Stimulated activated CD8-positive, alpha-beta memory T cell treated with anti-CD3 and anti-CD28 coated beads, Interleukin-15, amount 100 ng/mL, for 1 hour (primary cell): ENCODE measurements around the gene MPV17L2.
A peak's percentile ranks its signal among the peaks of the same experiment; 100 is the strongest.

ENCODE experiments used
- DNase-seq: peaks from one replicate; pipeline ENCODE4 v3.0.0-alpha.2; 2020; ENCODE audit warnings: low read depth

Gene MPV17L2

DNA sequence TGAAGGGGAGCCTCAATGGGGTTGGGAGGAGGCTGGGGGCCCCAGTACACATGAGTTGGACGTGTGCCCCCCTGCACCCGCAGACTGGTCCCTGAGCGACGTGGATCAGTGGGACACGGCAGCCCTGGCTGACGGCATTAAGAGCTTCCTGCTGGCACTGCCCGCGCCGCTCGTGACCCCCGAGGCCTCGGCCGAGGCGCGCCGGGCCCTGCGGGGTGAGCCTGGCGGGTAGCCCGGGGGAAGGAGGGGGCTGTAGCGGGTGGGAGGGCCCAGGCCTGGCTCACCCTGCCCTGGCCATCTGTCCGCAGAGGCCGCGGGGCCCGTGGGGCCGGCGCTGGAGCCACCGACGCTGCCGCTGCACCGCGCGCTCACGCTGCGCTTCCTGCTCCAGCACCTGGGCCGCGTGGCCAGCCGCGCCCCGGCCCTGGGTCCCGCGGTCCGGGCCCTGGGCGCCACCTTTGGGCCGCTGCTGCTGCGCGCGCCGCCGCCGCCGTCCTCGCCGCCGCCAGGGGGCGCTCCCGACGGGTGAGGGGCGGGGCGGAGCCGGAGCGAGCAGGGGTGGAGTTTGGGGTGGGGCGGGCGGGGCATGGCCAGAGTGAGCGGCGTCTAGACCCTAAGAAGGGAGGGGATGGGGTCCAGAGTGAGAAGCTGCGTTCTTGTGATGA lies 31.9 kb upstream of the MPV17L2 start:
- peak; percentile 54 for DNase-seq

DNA sequence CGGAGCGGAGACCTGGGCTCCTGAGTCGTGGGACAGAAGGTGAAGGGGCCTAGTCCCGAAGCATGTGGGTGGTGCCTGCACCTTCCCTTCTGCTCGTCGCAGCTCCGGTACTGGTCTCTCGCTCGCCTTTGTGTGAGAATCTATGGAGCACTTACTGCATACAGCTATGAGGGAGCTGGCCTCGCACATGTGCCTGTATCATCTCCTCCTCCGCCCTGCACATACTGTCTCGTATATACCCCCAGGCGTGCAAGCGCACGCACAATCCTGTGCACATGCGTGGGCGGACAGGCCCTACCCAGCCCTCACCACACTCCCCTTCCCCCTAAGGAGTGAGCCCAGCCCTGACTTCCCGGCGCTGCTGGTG lies 31.4 kb upstream of the MPV17L2 start:
- no peak for DNase-seq

DNA sequence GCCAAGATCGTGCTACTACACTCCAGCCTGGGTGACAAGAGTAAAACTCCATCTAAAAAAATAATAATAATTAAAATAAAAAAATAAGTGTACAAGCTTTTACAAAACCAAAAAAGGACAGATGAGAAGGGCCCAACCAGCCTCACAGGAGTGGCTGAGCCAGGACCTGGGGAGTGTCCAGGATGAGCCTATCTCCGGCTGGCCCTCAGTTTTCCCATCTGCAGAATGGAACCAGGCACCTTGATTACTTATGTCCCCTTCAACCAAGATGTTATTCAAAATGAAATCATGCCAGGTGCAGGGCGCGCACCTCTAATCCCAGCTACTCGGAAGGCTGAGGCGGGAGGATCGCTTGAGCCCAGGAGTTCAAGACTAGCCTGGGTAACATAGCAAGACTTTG lies 28.9 kb upstream of the MPV17L2 start:
- DNase-seq: no peak

DNA sequence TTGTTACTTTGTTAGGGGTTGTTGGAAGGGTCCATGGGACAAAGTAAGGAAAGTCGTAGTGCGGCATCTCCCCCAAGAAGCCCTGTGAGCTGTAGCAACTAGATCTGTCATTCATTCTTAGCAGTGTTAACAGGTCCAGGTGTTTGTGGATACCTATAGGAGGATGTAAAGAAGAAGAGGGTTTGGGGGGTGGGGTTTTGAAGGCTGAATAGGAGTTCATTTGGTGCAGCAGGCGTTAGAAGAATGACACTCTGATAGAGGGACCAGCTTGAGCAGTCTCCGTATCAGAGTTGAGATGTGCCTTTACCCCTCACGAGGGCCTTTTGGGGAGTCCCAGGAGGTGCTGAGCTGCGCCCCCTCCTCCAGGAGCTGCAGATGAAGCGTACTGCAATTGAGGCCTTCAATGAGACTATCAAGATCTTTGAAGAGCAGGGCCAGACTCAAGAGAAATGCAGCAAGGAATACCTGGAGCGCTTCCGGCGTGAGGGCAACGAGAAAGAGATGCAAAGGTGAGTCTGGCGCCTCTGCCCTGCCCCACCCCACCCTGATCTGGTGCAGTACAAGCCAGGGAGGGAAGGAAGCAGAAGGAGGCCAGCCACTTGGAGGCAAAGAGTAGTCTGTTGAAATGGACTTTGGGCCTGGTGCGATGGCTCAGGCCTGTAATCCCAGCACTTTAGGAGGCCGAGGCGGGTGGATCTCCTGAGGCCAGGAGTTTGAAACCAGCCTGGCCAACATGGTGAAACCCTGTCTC lies 27.0 kb upstream of the MPV17L2 start:
- DNase-seq: no peak

DNA sequence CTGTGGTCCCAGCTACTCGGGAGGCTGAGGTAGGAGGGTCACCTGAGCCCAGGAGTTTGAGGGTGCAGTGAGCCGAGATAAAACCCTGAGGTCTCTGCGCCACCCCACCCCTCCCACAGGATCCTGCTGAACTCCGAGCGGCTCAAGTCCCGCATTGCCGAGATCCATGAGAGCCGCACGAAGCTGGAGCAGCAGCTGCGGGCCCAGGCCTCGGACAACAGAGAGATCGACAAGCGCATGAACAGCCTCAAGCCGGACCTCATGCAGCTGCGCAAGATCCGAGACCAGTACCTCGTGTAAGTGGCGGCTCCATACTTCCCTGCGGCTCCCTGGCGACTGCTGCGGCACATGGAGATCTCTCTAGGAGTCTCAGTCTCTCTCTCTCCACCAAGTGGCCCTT lies 26.0 kb upstream of the MPV17L2 start:
- DNase-seq: no peak

DNA sequence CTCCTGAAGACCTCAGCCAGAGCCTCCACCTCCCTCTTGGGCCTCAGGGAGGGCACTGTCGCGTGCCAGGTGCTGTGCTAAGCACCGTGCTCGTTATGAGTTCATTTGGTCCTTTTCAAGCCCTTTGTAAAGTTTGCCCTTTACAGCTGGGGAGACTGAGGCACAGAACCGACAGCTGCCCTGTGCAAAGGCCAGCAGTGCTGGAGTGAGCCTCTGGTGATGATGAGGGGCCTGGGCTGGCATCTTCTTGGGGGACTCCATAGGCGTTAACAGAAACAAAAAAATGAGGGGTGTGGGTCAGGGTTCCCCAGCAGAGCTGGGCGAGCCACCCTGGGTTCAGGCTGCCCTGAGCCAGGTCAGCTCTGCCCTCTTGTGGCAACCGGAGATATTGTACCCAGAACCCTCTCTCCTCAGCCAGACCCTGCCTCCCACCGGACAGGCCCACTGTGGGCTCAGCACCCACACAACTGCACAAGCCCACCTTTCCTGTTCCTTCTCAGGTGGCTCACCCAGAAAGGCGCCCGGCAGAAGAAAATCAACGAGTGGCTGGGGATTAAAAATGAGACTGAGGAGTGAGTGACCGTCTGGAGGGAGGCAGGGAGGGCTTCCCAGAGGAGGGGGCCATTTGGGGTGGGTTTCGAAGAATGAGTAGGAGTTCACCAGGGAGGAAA lies 24.9 kb upstream of the MPV17L2 start:
- peak; percentile 24 for DNase-seq

DNA sequence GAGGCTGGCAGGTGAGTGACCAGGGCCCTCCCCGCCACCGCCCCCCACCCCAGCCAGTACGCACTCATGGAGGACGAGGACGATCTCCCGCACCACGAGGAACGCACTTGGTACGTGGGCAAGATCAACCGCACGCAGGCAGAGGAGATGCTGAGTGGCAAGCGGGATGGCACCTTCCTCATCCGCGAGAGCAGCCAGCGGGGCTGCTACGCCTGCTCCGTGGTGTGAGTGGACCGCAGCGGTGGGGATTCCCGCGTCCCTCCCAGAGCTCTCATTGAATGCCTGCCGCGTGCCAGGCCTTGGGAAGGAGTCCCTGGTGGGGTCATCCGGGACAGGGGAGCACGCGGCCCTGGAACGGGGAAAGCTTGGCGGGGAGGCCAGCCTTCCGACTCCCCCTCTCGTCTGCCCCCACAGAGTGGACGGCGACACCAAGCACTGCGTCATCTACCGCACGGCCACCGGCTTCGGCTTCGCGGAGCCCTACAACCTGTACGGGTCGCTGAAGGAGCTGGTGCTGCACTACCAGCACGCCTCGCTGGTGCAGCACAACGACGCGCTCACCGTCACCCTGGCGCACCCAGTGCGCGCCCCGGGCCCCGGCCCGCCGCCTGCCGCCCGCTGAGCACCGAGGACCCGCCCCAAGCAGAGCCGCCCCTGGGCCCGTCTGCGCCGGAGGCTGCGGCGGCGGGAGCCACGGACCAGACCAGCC lies 24.2 kb upstream of the MPV17L2 start:
- DNase-seq: no peak

DNA sequence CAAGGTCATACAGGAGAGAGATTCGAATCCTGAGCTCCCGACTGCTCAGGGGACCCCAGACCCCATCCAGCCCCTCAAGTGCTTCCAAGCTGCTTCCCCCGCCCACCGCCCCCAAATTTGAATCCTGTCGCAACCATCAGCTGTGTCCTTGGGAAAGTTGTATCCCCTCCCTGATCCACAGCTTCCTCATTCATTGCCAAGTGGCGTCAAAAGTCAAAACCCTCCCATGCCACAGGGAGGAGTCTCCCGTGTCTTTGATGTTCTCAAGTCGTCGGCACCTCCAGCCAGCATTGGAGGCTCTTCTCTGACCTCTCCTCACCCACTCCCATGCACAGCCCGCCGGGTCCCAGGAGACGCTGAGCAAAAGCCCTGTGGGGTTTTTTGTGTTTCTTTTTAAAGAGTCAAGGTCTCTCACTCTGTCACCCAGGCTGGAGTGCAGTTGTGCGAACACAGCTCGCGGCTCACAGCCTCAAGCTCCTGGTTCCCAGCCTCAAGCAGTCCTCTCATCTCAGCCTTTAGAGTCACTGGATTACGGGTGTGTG lies 22.2 kb upstream of the MPV17L2 start:
- no peak for DNase-seq

DNA sequence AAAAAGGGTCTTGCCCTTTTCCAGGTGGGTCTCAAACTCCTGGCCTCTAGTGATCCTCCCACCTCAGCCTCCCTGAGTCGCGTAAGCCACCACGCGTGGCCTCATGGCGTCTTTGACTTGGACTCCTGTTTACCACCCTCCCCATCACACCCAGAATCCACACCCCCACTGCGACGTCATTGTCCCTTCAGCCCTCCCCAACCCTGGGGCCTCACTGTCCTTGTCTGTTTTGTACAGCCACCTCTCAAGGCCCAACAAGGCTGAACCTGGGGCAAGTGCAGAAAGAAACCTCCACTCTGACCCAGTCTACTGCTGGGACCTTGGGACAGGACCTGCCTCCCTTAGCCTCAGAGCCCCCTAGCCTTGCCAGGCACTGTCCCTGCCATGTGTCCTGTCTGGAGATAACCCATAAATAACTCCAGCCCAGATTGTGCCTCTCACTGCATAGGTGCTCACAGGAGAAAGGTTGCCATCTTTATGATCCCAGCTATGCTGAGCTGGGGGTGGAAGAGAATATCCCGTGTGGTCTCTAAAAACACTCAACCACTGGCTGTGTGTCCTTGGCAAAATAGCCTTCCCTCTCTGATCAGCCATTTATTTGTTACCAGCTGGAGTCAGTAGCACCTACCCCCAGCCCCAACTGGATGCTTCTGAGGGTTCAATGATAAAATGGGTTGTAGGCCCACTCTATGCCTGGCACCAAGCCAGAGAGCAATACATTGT lies 21.3 kb upstream of the MPV17L2 start:
- no peak for DNase-seq

DNA sequence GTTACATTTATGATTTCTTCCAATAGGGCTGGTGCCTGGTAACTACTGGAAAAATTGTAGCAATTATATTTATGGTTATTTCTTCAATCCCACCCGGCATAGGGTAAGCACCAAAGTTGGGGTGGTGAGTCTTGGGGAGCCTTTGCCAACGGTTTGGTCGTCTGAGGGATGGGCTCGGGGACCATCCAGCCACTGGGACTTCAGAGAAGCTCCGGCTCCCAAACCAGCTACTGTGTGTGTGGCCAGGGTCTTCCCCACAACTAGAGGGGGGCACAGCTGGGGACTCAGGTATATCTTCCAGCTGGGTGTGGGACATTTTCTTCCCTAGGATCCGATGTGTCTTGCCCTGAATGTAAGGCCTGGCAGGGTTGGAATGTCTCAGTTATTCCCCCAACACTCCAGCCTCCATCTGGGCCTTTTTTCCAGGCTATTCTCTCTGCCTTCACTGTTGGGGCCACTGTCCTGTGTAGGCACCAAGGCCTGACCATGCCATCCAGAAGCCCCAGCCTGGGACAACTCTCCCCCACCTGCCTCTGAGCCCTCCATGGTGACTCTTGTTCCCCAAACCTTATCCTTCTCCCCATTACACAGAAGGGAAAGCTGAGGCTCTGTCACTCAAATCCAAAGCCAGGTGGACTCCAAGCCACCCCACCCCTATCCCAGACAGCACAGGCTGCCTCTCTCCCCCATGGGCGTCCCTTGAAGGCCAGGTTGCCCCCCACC lies 20.5 kb upstream of the MPV17L2 start:
- DNase-seq: no peak

DNA sequence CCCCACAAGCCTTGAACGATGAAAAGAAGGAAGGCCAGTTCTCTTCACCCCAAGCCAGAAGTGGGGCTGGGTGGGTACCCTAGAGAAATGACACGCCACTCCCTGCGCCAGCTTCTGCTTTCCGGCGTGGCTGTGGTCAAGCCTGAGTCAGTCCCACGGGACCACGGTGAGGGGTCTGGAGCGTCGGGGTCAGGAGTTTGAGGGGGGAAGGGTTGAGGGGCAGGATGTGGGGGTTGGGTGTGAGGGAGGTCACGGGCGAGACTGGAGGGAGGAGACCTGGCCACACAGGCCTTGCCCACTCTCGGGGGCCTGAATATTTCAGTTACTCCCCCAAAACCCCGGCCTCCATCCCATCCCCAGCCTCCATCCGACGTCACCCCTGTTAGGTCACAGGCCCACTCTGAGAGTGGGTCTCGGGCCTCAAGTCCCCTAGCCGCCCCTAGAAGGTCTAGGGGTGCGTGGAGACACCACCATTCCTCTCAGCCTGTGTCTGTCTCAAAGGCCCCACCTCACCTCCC lies 19.9 kb upstream of the MPV17L2 start:
- no peak for DNase-seq

DNA sequence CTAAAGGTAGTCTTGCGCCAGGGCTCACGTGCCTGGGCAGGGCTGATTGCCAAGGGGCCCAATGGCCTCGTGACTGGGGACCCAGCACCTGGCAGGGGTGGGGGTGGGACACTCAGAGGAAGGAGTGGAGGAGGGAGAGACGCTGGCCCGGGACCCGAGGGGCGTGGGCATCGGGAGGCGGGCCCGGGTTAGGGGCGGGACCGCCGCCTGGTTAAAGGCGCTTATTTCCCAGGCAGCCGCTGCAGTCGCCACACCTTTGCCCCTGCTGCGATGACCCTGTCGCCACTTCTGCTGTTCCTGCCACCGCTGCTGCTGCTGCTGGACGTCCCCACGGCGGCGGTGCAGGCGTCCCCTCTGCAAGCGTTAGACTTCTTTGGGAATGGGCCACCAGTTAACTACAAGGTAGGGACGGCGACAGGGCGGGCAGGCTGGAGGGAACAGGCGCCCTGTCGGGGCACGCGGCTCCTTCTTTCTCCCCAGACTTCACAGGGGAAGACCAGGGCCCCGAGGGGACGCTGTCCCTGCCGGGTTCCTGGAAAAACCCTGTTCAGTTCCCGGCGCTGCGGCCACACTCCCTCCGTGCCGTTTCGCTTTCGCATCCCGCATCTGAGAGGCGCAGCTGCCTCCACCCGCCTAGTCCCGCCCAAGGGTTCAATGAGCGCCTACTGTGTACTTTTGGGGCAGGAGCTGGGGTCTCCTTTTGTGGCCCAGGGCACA lies 19.3 kb upstream of the MPV17L2 start, which contains the start of gene IFI30:
Gene IFI30 (plus strand): TSS at position 242 of the 717 bp plus-strand sequence. CDS start 29 bp downstream, at position 271.
- no peak for DNase-seq

DNA sequence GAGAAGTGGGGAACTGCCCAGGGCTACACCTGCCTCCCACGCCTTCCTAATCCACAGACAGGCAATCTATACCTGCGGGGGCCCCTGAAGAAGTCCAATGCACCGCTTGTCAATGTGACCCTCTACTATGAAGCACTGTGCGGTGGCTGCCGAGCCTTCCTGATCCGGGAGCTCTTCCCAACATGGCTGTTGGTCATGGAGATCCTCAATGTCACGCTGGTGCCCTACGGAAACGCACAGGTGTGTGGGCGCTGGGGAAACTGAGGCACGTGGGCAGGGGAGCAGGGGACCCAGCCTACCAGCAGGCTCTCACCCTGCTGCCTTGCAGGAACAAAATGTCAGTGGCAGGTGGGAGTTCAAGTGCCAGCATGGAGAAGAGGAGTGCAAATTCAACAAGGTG lies 18.0 kb upstream of the MPV17L2 start:
- no peak for DNase-seq

DNA sequence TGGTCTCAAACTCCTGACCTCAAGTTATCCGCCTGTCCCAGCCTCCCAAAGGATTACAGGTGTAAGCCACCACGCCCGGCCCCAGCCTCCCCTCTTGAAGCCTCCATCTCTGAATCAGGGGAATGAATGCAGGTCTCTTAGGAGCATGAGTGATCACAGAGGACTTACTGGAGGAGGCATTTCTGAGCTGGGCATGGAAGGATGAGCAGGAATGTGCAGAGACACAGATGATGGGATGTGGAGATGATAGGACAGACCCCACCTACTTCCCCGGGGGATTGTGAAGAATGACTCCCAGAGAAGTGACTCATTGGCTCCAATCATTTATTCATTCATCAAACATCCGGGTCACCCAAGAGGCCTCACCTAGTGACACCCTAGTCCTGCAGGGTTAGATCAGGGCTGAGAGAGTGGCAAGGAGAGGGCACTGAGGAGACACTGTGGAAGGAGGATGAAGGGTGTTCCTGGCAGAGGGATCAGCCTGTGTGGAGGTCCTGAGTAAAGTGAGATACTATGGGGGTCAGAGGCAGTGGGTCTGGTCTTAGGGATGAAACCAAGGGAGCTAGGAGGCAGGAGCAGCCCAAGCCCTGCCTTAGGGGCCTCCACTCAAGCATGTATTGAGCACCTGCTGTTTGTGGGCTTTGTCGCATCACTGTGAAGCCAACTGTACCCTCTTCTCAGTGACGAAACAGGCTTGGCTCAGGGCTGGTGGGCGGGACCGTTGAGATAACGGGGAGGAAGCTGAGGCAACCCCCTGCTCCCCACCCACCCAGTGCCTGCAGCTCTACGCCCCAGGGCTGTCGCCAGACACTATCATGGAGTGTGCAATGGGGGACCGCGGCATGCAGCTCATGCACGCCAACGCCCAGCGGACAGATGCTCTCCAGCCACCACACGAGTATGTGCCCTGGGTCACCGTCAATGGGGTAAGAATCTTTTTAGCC lies 16.4 kb upstream of the MPV17L2 start:
- DNase-seq: no peak

DNA sequence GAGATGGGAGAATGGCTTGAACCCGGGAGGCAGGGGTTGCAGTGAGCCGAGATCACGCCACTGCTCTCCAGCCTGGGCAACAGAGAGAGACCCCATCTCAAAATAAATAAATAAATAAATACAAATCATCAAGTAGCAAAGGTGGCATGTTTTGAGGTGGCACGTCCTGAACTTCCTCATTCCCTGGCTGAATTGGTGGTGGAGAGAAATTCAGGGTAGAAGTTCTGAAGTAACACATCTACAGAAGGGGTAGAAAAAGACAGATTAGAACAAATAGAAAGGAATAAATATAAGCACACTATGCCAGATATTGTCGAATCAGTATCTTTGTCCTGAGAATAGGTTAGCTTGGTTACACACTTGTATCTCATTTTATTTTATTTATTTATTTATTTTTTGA lies 13.1 kb upstream of the MPV17L2 start:
- DNase-seq: no peak

DNA sequence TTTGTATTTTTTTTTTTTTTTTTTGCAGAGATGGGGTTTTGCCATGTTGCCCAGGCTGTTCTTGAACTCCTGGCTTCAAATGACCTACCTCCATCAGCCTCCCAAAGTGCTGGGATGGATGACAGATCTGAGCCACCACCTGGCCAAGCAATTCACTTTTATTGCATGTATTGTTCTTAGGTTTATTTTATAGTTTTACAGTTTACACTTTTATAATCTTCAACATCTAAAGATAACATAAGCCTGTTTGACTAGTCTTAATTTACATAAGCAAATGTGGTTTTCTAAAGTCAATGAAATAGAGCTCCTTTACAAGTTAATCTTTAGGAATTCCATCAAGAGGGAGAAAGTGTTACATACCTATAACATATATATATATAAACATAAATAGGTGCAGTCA lies 9.5 kb upstream of the MPV17L2 start:
- DNase-seq: no peak

DNA sequence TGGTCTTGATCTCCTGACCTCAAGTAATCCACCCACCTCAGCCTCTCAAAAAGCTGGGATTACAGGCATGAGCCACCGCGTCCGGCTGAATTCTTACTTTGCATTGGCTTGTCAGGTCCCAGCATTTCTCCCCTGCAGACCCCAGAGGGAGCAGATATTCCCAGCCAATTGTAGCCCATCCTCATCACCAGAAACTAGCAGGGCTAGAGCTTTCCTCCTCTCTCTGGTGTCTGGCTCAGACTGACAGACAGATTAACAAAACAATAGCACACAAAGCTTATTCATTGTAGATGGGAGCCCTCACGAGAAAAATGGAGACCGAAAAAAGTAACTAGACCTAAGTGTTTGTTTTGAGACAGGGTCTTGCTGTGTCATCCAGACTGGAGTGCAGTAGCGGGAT lies 7.5 kb upstream of the MPV17L2 start:
- no peak for DNase-seq

DNA sequence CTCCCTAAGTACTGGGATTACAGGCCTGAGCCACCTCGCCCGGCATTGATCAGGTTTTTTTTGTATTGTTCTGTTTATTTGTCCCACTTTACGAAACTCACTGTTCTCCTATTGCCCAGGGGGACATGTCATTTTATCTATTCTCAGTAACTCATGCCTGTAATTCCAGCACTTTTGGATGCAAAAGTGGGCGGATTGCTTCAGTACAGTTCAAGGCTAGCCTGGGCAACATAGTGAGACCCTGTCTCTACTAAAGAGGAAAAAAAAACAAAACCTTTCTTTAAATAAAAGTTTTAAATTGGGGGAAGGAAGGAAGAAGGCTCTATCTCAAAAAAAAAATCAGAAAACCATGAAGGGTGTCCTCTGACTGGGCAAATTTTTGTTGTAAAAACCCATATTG lies 2.7 kb upstream of the MPV17L2 start:
- DNase-seq: no peak

DNA sequence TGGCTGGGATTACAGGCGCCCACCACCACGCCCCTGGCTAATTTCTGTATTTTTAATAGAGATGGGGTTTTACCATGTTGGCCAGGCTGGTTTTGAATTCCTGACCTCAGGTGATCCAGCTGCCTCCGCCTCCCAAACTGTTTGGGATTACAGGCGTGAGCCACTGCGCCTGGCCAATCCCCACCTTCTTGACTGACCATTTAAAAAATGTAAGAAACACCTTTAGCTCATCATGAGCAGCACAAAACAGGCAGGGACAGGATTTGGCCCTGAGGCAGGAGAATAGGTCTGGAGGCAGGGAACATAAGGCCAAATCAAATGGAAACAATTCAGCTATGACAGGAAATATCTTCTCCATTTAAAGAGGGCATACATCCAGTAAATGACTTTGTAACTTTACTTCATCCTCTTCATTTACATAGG lies 1.4 kb upstream of the MPV17L2 start:
- DNase-seq: no peak
